ENCODE data around the gene THAP7. TPM values are rescaled to one million over a fixed set of nuclear protein-coding genes. Genes with fewer than 3 reads are reported as not detected.
A peak's percentile ranks its signal among the peaks of the same experiment; 100 is the strongest.

The THAP7 gene
- total RNA-seq, 6 donors from 2014 or later = 18.9 to 52.4 (median 32.0) TPM

DNA sequence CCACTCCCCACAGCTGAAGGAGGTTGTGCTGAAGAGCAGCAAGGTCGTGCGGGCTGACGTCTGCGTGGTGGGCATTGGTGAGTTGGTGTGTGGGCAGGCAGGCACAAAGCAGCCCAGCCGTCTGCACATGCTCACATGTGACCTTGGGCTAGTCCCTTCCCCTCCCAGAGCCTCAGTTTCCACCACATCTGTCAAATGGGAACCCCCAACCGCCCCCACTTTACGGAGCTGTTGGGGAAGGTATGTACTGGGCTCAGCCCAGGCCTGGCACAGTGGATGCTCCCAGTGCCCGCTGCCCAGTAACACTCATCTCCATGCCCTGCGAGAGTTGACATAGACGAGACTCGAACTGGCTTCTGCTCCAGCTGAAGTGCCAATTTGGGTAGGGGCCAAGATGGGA lies 24.9 kb downstream of the THAP7 start:
- no peaks in the 10 kb centered on the region for H3K36me3 ChIP-seq
- ATAC-seq (ENCODE audit: low FRiP score in 2 of 2) = no peak
- 74 to 78% methylated on average over 9 to 11 of the region's 11 CpGs for WGBS, 2 donors
- TF ChIP-seq, protein P1, sequence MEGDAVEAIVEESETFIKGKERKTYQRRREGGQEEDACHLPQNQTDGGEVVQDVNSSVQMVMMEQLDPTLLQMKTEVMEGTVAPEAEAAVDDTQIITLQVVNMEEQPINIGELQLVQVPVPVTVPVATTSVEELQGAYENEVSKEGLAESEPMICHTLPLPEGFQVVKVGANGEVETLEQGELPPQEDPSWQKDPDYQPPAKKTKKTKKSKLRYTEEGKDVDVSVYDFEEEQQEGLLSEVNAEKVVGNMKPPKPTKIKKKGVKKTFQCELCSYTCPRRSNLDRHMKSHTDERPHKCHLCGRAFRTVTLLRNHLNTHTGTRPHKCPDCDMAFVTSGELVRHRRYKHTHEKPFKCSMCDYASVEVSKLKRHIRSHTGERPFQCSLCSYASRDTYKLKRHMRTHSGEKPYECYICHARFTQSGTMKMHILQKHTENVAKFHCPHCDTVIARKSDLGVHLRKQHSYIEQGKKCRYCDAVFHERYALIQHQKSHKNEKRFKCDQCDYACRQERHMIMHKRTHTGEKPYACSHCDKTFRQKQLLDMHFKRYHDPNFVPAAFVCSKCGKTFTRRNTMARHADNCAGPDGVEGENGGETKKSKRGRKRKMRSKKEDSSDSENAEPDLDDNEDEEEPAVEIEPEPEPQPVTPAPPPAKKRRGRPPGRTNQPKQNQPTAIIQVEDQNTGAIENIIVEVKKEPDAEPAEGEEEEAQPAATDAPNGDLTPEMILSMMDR (IDR thresholded peaks at IDR 0.05) = no peak
- TF ChIP-seq POLR2AphosphoS5 (IDR thresholded peaks at IDR 0.05) = no peak
- no peak for TF ChIP-seq EP300 (IDR thresholded peaks at IDR 0.05)
- H3K4me1 ChIP-seq = peaks cover 18 to 28% (median 20%) of the 10 kb centered on the region in 4 donors
- H3K4me3 ChIP-seq = no peak overlapping the region
- H3K9me3 ChIP-seq = peaks cover 0 to 9% (median 1%) of the 10 kb centered on the region in 4 donors
- no peaks in the 10 kb centered on the region for H3K27me3 ChIP-seq
- no peak overlapping the region for H3K27ac ChIP-seq
- DNase-seq = peak in 1 of 2 donors; percentile 36

DNA sequence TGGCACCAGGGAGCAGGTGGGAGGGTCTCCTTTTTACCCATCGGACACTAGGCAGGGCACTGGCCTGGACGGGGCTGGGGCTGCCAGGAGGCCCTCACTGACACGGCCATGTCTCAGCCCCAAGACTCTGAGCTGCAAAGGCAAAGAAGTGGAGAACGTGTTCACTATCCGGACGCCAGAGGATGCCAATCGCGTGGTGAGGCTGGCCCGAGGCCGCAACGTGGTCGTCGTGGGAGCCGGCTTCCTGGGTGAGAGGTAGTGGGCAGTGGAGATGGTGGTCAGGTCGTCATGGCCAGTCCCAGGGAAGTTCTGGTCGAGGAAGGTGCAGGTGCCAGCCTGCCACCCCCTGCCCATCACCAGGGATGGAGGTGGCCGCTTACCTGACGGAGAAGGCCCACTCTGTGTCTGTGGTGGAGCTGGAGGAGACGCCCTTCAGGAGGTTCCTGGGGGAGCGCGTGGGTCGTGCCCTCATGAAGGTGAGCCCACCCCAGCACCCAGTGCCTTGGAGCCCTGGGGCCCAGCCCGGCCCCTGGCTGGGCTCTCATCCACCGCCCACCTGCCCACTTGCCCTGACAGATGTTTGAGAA lies 25.5 kb downstream of the THAP7 start:
- DNase-seq = peak in 1 of 2 donors; percentile 77
- TF ChIP-seq, protein P1 (IDR thresholded peaks at IDR 0.05) = no peak
- TF ChIP-seq POLR2A (IDR thresholded peaks at IDR 0.05) (no peak), POLR2AphosphoS5 (IDR thresholded peaks at IDR 0.05) (no peak), EP300 (IDR thresholded peaks at IDR 0.05) (no peak)
- H3K9me3 ChIP-seq = peaks cover 0 to 9% (median 1%) of the 10 kb centered on the region in 4 donors
- H3K27ac ChIP-seq = no peak overlapping the region
- WGBS, 2 donors = 78 to 82% methylated on average over 14 to 24 of the region's 24 CpGs
- peaks cover 16 to 23% (median 17%) of the 10 kb centered on the region in 4 donors for H3K4me1 ChIP-seq
- H3K27me3 ChIP-seq = no peaks in the 10 kb centered on the region
- H3K4me3 ChIP-seq = no peak overlapping the region
- no peak for ATAC-seq (ENCODE audit: low FRiP score in 2 of 2)
- H3K36me3 ChIP-seq = no peaks in the 10 kb centered on the region

DNA sequence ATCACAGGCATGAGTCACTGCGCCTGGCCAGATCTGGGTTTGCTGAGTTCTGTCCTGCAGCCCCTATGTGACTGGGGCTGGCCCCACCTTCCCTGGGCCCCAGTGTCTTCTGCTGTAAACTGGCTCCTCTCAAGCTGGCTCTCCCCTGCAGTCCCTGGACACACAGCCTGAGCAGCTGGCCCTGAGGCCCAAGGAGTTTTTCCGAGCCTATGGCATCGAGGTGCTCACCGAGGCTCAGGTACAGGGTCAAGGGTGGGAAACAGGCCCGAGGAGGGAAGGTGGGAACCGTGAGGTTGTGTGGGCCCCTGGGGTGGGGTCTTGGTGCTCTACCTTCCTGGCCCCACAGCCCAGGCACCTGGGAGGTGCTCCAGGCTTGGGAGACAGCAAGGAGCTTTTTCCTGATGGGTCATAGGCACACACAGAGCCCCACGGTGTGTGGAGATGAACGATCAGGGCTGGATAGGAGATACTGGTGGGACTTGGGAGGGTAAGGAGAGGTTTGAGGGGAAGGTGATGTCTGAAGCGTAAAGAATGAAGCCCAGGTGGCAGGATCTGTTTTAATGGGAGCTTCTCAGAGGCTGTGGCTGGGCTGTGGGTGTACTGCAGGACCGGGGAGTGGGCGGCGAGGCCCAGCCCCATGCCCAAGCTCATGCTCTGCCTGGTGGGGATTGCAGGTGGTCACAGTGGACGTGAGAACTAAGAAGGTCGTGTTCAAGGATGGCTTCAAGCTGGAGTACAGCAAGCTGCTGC lies 26.2 kb downstream of the THAP7 start:
- Histone ChIP-seq H3K27me3 (no peaks in the 10 kb centered on the region), H3K9me3 (peaks cover 0 to 9% (median 1%) of the 10 kb centered on the region in 4 donors), H3K36me3 (no peaks in the 10 kb centered on the region), H3K4me3 (no peak overlapping the region), H3K4me1 (peaks cover 9 to 17% (median 11%) of the 10 kb centered on the region in 4 donors), H3K27ac (no peak overlapping the region)
- WGBS, 2 donors = 83 to 85% methylated on average over 11 to 14 of the region's 14 CpGs
- DNase-seq (peak in 1 of 2 donors; percentile 36), ATAC-seq (ENCODE audit: low FRiP score in 2 of 2) (no peak)
- TF ChIP-seq, protein P1 (IDR thresholded peaks at IDR 0.05) = no peak
- TF ChIP-seq POLR2A (IDR thresholded peaks at IDR 0.05) (no peak), POLR2AphosphoS5 (IDR thresholded peaks at IDR 0.05) (no peak), EP300 (IDR thresholded peaks at IDR 0.05) (no peak)

DNA sequence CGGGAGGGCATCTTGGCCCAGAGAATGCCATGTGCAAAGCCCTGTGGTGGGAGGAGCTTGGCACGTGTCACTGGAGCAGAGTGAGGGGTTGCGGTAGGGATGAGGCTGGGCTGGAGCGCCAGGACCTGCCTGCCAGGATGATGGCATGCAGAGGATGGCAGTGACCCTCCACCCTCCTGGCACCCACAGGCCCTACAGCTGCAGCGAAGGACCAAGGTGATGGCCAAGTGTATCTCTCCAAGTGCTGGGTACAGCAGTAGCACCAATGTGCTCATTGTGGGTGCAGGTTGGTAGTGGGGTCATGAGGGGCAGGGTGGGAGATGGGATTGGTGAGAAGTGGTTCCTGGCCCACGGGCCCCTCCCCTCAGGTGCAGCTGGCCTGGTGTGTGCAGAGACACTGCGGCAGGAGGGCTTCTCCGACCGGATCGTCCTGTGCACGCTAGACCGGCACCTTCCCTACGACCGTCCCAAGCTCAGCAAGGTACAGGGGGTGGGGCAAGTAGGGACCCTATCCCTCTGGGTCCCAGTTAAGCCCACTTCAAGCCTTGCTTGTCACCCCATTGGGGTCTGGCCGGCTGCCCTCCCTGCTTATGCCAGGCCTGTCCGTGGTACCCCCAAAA lies 27.5 kb downstream of the THAP7 start:
- H3K36me3 ChIP-seq = no peaks in the 10 kb centered on the region
- ATAC-seq (ENCODE audit: low FRiP score in 2 of 2) (no peak), DNase-seq (peak in 1 of 2 donors; percentile 66)
- H3K4me3 ChIP-seq = no peak overlapping the region
- TF ChIP-seq, protein P1 (IDR thresholded peaks at IDR 0.05) = no peak
- no peak for TF ChIP-seq POLR2AphosphoS5 (IDR thresholded peaks at IDR 0.05)
- TF ChIP-seq EP300 (IDR thresholded peaks at IDR 0.05) = no peak
- TF ChIP-seq POLR2A (IDR thresholded peaks at IDR 0.05) = no peak
- peaks cover under 1 to 5% (median 3%) of the 10 kb centered on the region in 4 donors for H3K4me1 ChIP-seq
- no peak overlapping the region for H3K27ac ChIP-seq
- WGBS, 2 donors = 80 to 82% methylated on average over 14 to 15 of the region's 16 CpGs
- H3K27me3 ChIP-seq = no peaks in the 10 kb centered on the region
- peaks cover 0 to 9% (median 1%) of the 10 kb centered on the region in 4 donors for H3K9me3 ChIP-seq
